Measurements from ENCODE around the gene NHS.

- TF ChIP-seq CTCF (IDR thresholded peaks at IDR 0.05; ENCODE audit: low read length), result no peak
- no peak for TF ChIP-seq EZH2 (IDR thresholded peaks at IDR 0.05; ENCODE audit: borderline replicate concordance, low read length)
Observed at GRCh38 chrX:17608888-17609287, 233.9 kb downstream of the NHS start.

Measured in OCI-LY1 (cell line).